Esophagus muscularis mucosa (tissue), 3 donors: ENCODE measurements around the gene MGAT4B.

ENCODE experiments used
- CTCF ChIP-seq, 3 experiments: fragments of 200-600 bp in 2 of 3; fragments of 450-650 bp in 1 of 3; sonication (generic) in 2 of 3; IDR thresholded peaks; one replicate each; pipeline ENCODE4 v1.5.1; 2017 to 2019; ENCODE audit warnings: antibody characterized with exemption in 3 of 3, mild to moderate bottlenecking in 2 of 3, moderate library complexity in 1 of 3
- POLR2AphosphoS5 ChIP-seq, 2 donors: sonication (generic); formaldehyde crosslinking; IDR thresholded peaks; one replicate each; pipeline ENCODE4 v1.6.1; 2017; ENCODE audit warnings: antibody characterized with exemption in 2 of 2

- no peak for TF ChIP-seq CTCF (IDR thresholded peaks at IDR 0.05)
- no peak for TF ChIP-seq POLR2AphosphoS5 (IDR thresholded peaks at IDR 0.05)
These were observed 11.5 kb upstream of the MGAT4B start for GRCh38 chr5:179817890-179818745.
